Measurements from ENCODE around the gene OSER1. TPM values are rescaled to one million over a fixed set of nuclear protein-coding genes. Genes with fewer than 3 reads are reported as not detected.

The OSER1 gene
- total and polyA plus RNA-seq, 7 experiments from 2014 or later, result 25.0 to 115 (median 43.0) TPM

DNA sequence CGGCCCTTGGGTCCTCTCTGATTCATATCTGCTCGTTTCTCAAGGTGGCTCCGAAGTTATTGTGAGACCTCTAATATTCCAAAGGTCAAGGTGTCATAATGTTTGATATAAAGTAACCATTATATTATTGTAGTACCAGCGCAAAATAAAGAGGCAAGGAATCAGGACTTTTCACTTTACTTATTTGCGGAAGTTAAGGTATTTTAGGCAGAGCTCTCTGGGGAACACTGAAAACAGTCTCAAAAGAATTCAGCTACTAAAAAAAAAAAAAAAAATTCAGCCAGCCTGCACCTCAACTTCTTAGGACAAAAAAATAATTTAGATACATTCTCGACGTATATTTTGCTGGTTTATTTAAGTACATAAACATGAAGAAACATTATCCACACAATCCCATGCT is 2.4 kb downstream of the OSER1 start:
- H3K4me1 Mint-ChIP-seq, result peaks cover 34 to 83% (median 71%) of the 10 kb centered on the region in 7 donors
- H3K27me3 Mint-ChIP-seq, result peaks cover 0 to 4% (median 0%) of the 10 kb centered on the region in 5 donors
- no peak for ATAC-seq
- H3K4me3 ChIP-seq (ENCODE audit: low read length), result no peak overlapping the region
- ChIA-PET POLR2A (interaction anchor here (0.5 kb wide), 1 partner anchor 1181 kb away, joined by 3 read pairs; no protein-coding TSS in a partner anchor), CTCF (interaction anchor here (0.9 to 2.6 kb wide), 2 partner anchors 10 to 104 kb away, joined by 3 to 7 read pairs; no protein-coding TSS in a partner anchor)
- peak overlapping the region in 5 of 9 donors; percentile 36 to 99 (median 98) for H3K27ac Mint-ChIP-seq
- H3K9me3 Mint-ChIP-seq, result peaks cover 0 to 4% (median 0%) of the 10 kb centered on the region in 11 donors
- intact Hi-C loops (cut with micrococcal nuclease), result no loop called here
- peaks cover 23 to 25% of the 10 kb centered on the region in 2 donors for H3K4me1 ChIP-seq (ENCODE audit: control insufficient read depth in 2 of 2, insufficient read depth in 2 of 2, low read length in 2 of 2)
- peak overlapping the region; percentile 90 to 100 (median 95) for H3K4me3 Mint-ChIP-seq
- peak overlapping the region; percentile 97 for H3K27ac ChIP-seq (ENCODE audit: low read depth, low read length)
- H3K9me3 ChIP-seq (ENCODE audit: control insufficient read depth in 2 of 3, low read length in 3 of 3), result no peaks in the 10 kb centered on the region
- DNase-seq, result no peak
- H3K36me3 ChIP-seq (ENCODE audit: control insufficient read depth in 2 of 3, insufficient read depth in 3 of 3, low read length in 3 of 3), result peaks cover 0 to 31% (median 0%) of the 10 kb centered on the region in 3 experiments
- H3K27me3 ChIP-seq (ENCODE audit: control insufficient read depth in 2 of 2, insufficient read depth in 2 of 2, low read length in 2 of 2), result no peaks in the 10 kb centered on the region
- peaks cover 0 to 18% (median 10%) of the 10 kb centered on the region in 5 donors for H3K36me3 Mint-ChIP-seq

DNA sequence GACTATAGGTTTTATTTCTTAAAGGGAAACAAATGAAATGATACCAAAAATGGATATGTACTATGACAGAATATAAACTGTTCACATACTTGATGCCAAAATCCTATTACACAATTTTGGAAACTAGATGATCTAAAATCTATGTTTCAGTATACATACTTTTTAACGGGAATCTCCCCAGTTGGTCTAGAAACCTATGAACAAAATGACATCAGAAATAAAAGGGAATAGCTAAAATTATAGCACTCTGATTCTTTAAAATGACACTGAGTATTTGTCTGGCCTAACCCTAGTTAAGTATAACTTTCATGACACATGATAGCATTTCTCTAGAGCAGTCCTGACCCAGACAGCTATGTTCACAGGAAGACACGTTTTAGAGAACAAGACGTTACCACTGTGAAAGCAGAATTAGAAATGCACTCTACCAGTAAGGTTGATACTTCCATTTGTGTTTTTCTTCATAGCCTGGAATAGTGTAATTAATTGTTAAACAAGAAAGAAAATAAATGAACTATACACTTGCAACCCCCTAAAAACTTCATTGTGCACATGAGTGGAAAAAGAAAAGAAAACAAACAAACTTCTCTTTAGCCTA is 3.3 kb downstream of the OSER1 start:
- Histone ChIP-seq H3K27ac (ENCODE audit: low read depth, low read length) (no peak overlapping the region), H3K4me1 (ENCODE audit: control insufficient read depth in 2 of 2, insufficient read depth in 2 of 2, low read length in 2 of 2) (peaks cover 21 to 23% of the 10 kb centered on the region in 2 donors), H3K36me3 (ENCODE audit: control insufficient read depth in 2 of 3, insufficient read depth in 3 of 3, low read length in 3 of 3) (peaks cover 0 to 40% (median 4%) of the 10 kb centered on the region in 3 experiments), H3K27me3 (ENCODE audit: control insufficient read depth in 2 of 2, insufficient read depth in 2 of 2, low read length in 2 of 2) (no peaks in the 10 kb centered on the region), H3K4me3 (ENCODE audit: low read length) (no peak overlapping the region), H3K9me3 (ENCODE audit: control insufficient read depth in 2 of 3, low read length in 3 of 3) (no peaks in the 10 kb centered on the region)
- Mint-ChIP-seq H3K27ac (peak overlapping the region in 5 of 9 donors; percentile 39 to 97 (median 58)), H3K27me3 (peaks cover 0 to 4% (median 0%) of the 10 kb centered on the region in 5 donors), H3K4me3 (peak overlapping the region in 8 of 10 donors; percentile 4 to 98 (median 60)), H3K9me3 (peaks cover 0 to 4% (median 0%) of the 10 kb centered on the region in 11 donors), H3K36me3 (peaks cover 0 to 24% (median 10%) of the 10 kb centered on the region in 5 donors), H3K4me1 (peaks cover 34 to 83% (median 71%) of the 10 kb centered on the region in 7 donors)
- ChIA-PET CTCF (interaction anchor here (0.6 to 2.6 kb wide), 2 partner anchors 11 to 104 kb away, joined by 4 to 7 read pairs; partner anchors contain the start of gene FITM2), POLR2A (interaction anchor here (0.6 kb wide), 1 partner anchor 90 kb away, joined by 3 read pairs; no protein-coding TSS in a partner anchor)
- intact Hi-C loops (cut with micrococcal nuclease), result no loop called here
- DNase-seq (no peak), ATAC-seq (no peak)

DNA sequence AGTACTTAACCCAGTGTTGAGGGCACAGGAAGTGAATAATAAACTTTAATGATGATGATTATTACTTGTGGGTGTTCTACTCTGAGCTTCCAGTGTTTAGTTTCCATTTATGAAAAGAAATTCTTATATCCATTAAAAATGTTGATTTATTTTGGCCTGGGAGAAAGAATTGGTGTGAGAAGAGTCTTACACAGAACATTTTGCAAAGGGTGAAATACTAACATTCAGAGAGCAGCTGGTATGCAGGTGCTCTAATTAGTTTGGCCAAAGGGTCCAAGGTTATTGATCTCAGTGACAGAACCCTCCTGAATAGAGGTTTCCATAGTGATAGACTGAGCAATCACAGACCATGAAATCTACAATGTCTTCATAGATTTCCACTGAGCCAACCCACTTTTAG is 4.4 kb downstream of the OSER1 start:
- H3K9me3 Mint-ChIP-seq, result peaks cover 0 to 5% (median 0%) of the 10 kb centered on the region in 11 donors
- CTCF ChIA-PET, result no interaction called here
- no peak overlapping the region for H3K4me3 ChIP-seq (ENCODE audit: low read length)
- H3K27ac ChIP-seq (ENCODE audit: low read depth, low read length), result no peak overlapping the region
- H3K36me3 ChIP-seq (ENCODE audit: control insufficient read depth in 2 of 3, insufficient read depth in 3 of 3, low read length in 3 of 3), result peaks cover 6 to 50% (median 6%) of the 10 kb centered on the region in 3 experiments
- H3K4me1 Mint-ChIP-seq, result peaks cover 39 to 82% (median 69%) of the 10 kb centered on the region in 7 donors
- no peaks in the 10 kb centered on the region for H3K27me3 ChIP-seq (ENCODE audit: control insufficient read depth in 2 of 2, insufficient read depth in 2 of 2, low read length in 2 of 2)
- no peaks in the 10 kb centered on the region for H3K9me3 ChIP-seq (ENCODE audit: control insufficient read depth in 2 of 3, low read length in 3 of 3)
- POLR2A ChIA-PET, result interaction anchor here (0.6 kb wide), 1 partner anchor 12 kb away, joined by 3 read pairs; no protein-coding TSS in a partner anchor
- ATAC-seq, result no peak
- intact Hi-C loops (cut with micrococcal nuclease), result no loop called here
- no peak overlapping the region for H3K4me3 Mint-ChIP-seq
- peaks cover 13% of the 10 kb centered on the region in 2 donors for H3K4me1 ChIP-seq (ENCODE audit: control insufficient read depth in 2 of 2, insufficient read depth in 2 of 2, low read length in 2 of 2)
- H3K27ac Mint-ChIP-seq, result peak overlapping the region in 1 of 9 donors; percentile 54
- no peak for DNase-seq
- H3K27me3 Mint-ChIP-seq, result peaks cover 0 to 4% (median 0%) of the 10 kb centered on the region in 5 donors
- H3K36me3 Mint-ChIP-seq, result peaks cover 0 to 31% (median 17%) of the 10 kb centered on the region in 5 donors

GRCh38 chr20:44204832-44205215 is 5.7 kb downstream of the OSER1 start:
- Mint-ChIP-seq H3K4me1 (peaks cover 45 to 86% (median 78%) of the 10 kb centered on the region in 7 donors), H3K36me3 (peaks cover 8 to 42% (median 27%) of the 10 kb centered on the region in 5 donors), H3K4me3 (no peak overlapping the region), H3K27me3 (no peaks in the 10 kb centered on the region), H3K9me3 (peaks cover 0 to 2% (median 0%) of the 10 kb centered on the region in 11 donors), H3K27ac (no peak overlapping the region)
- Histone ChIP-seq H3K4me3 (ENCODE audit: low read length) (no peak overlapping the region), H3K27ac (ENCODE audit: low read depth, low read length) (no peak overlapping the region), H3K4me1 (ENCODE audit: control insufficient read depth in 2 of 2, insufficient read depth in 2 of 2, low read length in 2 of 2) (peaks cover 11 to 13% of the 10 kb centered on the region in 2 donors), H3K36me3 (ENCODE audit: control insufficient read depth in 2 of 3, insufficient read depth in 3 of 3, low read length in 3 of 3) (peaks cover 7 to 56% (median 19%) of the 10 kb centered on the region in 3 experiments), H3K27me3 (ENCODE audit: control insufficient read depth in 2 of 2, insufficient read depth in 2 of 2, low read length in 2 of 2) (no peaks in the 10 kb centered on the region), H3K9me3 (ENCODE audit: control insufficient read depth in 2 of 3, low read length in 3 of 3) (no peaks in the 10 kb centered on the region)
- DNase-seq, result no peak
- ChIA-PET POLR2A (no interaction called here), CTCF (interaction anchor here (0.7 to 1.5 kb wide), 2 partner anchors 14 kb away, joined by 4 read pairs; no protein-coding TSS in a partner anchor)
- intact Hi-C loops (cut with micrococcal nuclease), result no loop called here
- ATAC-seq, result no peak

DNA sequence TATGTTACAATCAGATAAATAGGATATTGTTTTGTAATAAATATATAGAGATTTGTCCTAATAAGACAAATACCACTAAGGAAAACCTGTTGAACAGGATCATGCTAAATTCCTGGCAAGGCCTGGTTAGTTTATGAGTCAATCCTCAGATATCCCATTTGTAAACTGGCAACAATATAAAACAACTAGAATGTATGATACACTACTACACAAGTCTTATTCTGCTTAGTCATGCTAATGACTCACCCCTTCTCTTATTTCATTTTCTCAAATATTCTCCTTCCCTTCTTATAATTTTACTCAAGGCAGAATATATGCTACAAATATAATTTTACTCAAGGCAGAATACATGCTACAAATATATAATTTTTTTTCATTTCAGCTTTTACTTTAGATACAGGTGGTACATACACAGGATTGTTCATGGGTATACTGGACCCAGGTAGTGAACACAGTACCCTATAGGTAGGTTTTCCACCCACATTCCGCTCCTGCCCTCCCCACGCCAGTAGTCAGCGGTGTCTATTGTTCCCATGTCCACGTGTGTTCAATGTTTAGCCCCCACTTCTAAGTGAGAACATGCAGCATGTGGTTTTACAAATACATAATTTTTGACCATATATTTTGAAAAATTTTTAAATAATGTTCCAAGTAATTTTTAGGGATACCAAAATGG is 6.3 kb downstream of the OSER1 start:
- DNase-seq, result no peak
- intact Hi-C loops (cut with micrococcal nuclease), result no loop called here
- CTCF ChIA-PET, result interaction anchor here (0.7 to 1.5 kb wide), 2 partner anchors 13 to 15 kb away, joined by 4 read pairs; no protein-coding TSS in a partner anchor
- Histone ChIP-seq H3K27ac (ENCODE audit: low read depth, low read length) (no peak overlapping the region), H3K4me1 (ENCODE audit: control insufficient read depth in 2 of 2, insufficient read depth in 2 of 2, low read length in 2 of 2) (peaks cover 5 to 12% of the 10 kb centered on the region in 2 donors), H3K4me3 (ENCODE audit: low read length) (no peak overlapping the region), H3K27me3 (ENCODE audit: control insufficient read depth in 2 of 2, insufficient read depth in 2 of 2, low read length in 2 of 2) (no peaks in the 10 kb centered on the region), H3K36me3 (ENCODE audit: control insufficient read depth in 2 of 3, insufficient read depth in 3 of 3, low read length in 3 of 3) (peaks cover 13 to 62% (median 20%) of the 10 kb centered on the region in 3 experiments), H3K9me3 (ENCODE audit: control insufficient read depth in 2 of 3, low read length in 3 of 3) (no peaks in the 10 kb centered on the region)
- Mint-ChIP-seq H3K4me1 (peaks cover 40 to 86% (median 78%) of the 10 kb centered on the region in 7 donors), H3K36me3 (peaks cover 8 to 48% (median 32%) of the 10 kb centered on the region in 5 donors), H3K4me3 (no peak overlapping the region), H3K9me3 (peaks cover 0 to 2% (median 0%) of the 10 kb centered on the region in 11 donors), H3K27ac (peak overlapping the region in 1 of 9 donors; percentile 9), H3K27me3 (no peaks in the 10 kb centered on the region)
- no peak for ATAC-seq
- POLR2A ChIA-PET, result no interaction called here

DNA sequence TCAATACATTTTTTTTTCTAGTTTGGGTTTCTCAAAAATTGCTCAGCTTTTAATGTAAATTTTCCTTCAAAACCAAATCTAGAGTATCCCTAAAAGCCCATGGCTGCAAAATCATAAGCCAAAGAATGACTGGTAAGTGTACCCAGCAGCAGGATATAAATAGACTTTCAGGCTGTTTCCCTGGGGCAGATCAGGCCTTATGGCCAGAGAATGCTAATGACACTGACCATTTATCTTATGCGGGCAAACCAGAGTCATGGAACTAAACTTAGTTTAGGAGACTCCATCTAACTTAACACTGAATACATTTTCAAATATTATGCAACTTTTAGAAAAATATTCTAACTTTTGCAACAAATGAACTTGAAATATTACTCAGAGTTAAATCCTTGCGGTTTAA is 7.4 kb downstream of the OSER1 start:
- peaks cover 8 to 54% (median 40%) of the 10 kb centered on the region in 5 donors for H3K36me3 Mint-ChIP-seq
- POLR2A ChIA-PET, result no interaction called here
- intact Hi-C loops (cut with micrococcal nuclease), result no loop called here
- ATAC-seq, result no peak
- H3K9me3 Mint-ChIP-seq, result peaks cover 0 to 2% (median 0%) of the 10 kb centered on the region in 11 donors
- Histone ChIP-seq H3K27me3 (ENCODE audit: control insufficient read depth in 2 of 2, insufficient read depth in 2 of 2, low read length in 2 of 2) (no peaks in the 10 kb centered on the region), H3K4me1 (ENCODE audit: control insufficient read depth in 2 of 2, insufficient read depth in 2 of 2, low read length in 2 of 2) (peaks cover 0 to under 1% of the 10 kb centered on the region in 2 donors), H3K9me3 (ENCODE audit: control insufficient read depth in 2 of 3, low read length in 3 of 3) (no peaks in the 10 kb centered on the region), H3K27ac (ENCODE audit: low read depth, low read length) (no peak overlapping the region), H3K4me3 (ENCODE audit: low read length) (no peak overlapping the region), H3K36me3 (ENCODE audit: control insufficient read depth in 2 of 3, insufficient read depth in 3 of 3, low read length in 3 of 3) (peaks cover 17 to 68% (median 20%) of the 10 kb centered on the region in 3 experiments)
- peak overlapping the region in 1 of 9 donors; percentile 42 for H3K27ac Mint-ChIP-seq
- no peak for DNase-seq
- CTCF ChIA-PET, result interaction anchor here (0.8 to 1.6 kb wide), 2 partner anchors 13 to 14 kb away, joined by 3 to 5 read pairs; no protein-coding TSS in a partner anchor
- no peaks in the 10 kb centered on the region for H3K27me3 Mint-ChIP-seq
- no peak overlapping the region for H3K4me3 Mint-ChIP-seq
- H3K4me1 Mint-ChIP-seq, result peaks cover 29 to 81% (median 68%) of the 10 kb centered on the region in 7 donors

All from naive thymus-derived CD4-positive, alpha-beta T cell (primary cell).